ENCODE measurements around the gene LAD1. TPM values are rescaled to one million over a fixed set of nuclear protein-coding genes. Genes with fewer than 3 reads are reported as not detected.

LAD1 gene
- total RNA-seq, 1 experiment from 2014 or later: 30.1 TPM

DNA sequence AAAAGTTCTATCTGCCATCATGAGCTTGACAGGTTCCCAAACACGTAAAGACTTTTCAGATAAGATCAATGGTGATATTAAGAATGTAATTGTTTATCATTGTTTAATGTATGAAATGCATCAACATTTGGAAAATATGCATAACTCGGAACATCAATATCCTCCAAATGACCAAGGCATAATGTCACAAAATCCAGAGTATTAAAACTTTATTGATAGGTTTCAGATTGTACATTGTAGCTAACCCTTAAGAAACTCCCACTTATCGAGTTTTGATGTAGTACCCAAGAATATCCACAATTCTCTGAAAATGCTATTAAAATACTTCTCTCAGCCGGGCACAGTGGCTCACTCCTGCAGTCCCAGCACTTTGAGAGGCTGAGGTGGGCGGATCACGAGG lies 34.5 kb upstream of the LAD1 start:
- Histone ChIP-seq H2BK12ac (ENCODE audit: insufficient read length, low read depth, low read length) (no peak overlapping the region), H3K4me1 (ENCODE audit: insufficient read depth, low read length) (no peaks in the 10 kb centered on the region; the same call in 1 of the 2 replicates), H3K4me2 (ENCODE audit: insufficient read depth, insufficient read length, low read length) (no peak overlapping the region), H3K79me2 (ENCODE audit: insufficient read depth, low read length) (no peaks in the 10 kb centered on the region), H3K9ac (ENCODE audit: extremely low read depth, insufficient read length, low read length) (no peak overlapping the region), H2AK5ac (ENCODE audit: insufficient read length, low read length) (no peak overlapping the region), H3K23ac (ENCODE audit: insufficient read length, low read depth, low read length) (no peak overlapping the region), H3K18ac (ENCODE audit: insufficient read length, low read depth, low read length) (no peak overlapping the region), H3K14ac (ENCODE audit: insufficient read depth, low read length) (no peak overlapping the region), H3K79me1 (ENCODE audit: insufficient read depth, low read depth, low read length, poor library complexity, severe bottlenecking) (no peaks in the 10 kb centered on the region), H3K23me2 (ENCODE audit: insufficient read length, low read depth, low read length, poor library complexity, severe bottlenecking) (no peaks in the 10 kb centered on the region), H4K91ac (ENCODE audit: insufficient read length, low read depth, low read length) (no peak overlapping the region), H3K56ac (ENCODE audit: insufficient read length, low read depth, low read length) (no peak overlapping the region), H3K4ac (ENCODE audit: low read depth, low read length) (no peak overlapping the region), H4K20me1 (ENCODE audit: control insufficient read depth, insufficient read depth, insufficient read length) (no peaks in the 10 kb centered on the region), H3K27ac (ENCODE audit: insufficient read length, low read depth, low read length) (no peak overlapping the region), H4K5ac (ENCODE audit: insufficient read length, low read depth, low read length) (no peak overlapping the region), H2BK20ac (ENCODE audit: low read depth, low read length, poor library complexity, severe bottlenecking) (no peak overlapping the region), H2AFZ (ENCODE audit: low read length) (no peak overlapping the region), H3K27me3 (ENCODE audit: insufficient read depth, low read length) (no peaks in the 10 kb centered on the region), H2BK120ac (ENCODE audit: low read depth, low read length, poor library complexity, severe bottlenecking) (no peak overlapping the region), H3T11ph (ENCODE audit: low read length) (no peak overlapping the region), H2BK5ac (ENCODE audit: insufficient read length, low read length) (no peak overlapping the region), H3K9me3 (ENCODE audit: control insufficient read depth, low read depth, low read length) (no peaks in the 10 kb centered on the region), H2BK15ac (ENCODE audit: low read depth, low read length) (no peak overlapping the region), H4K8ac (replicated peaks; ENCODE audit: insufficient read length, low read depth, low read length) (no peak overlapping the region)
- H3K4me3 Mint-ChIP-seq: no peak overlapping the region
- WGBS (ENCODE audit: extremely low coverage, insufficient read length, low lambda C conversion rate): no CpG with 5 or more reads among the region's 6 CpGs
- TF ChIP-seq CTCF (conservative IDR thresholded peaks at IDR 0.05): no peak
- H3K9me3 Mint-ChIP-seq: no peaks in the 10 kb centered on the region
- H3K27me3 Mint-ChIP-seq (ENCODE audit: low read depth): peaks cover 7% of the 10 kb centered on the region
- H3K4me1 Mint-ChIP-seq: peaks cover 12 to 16% of the 10 kb centered on the region in 2 experiments
- no peaks in the 10 kb centered on the region for H3K36me3 Mint-ChIP-seq (ENCODE audit: insufficient read depth in 1 of 3, low read depth in 3 of 3)
- no peak for DNase-seq
- H3K27ac Mint-ChIP-seq: no peak overlapping the region
